NT2/D1 (cell line): ENCODE data around the gene LIPK.

Experiments used
- YY1 ChIP-seq: IDR thresholded peaks from 2 replicates; pipeline ENCODE4 v1.6.1; 2011; ENCODE audit not compliant: insufficient read length, insufficient read depth
- ZNF274 ChIP-seq: IDR thresholded peaks from 2 replicates; pipeline ENCODE4 v1.6.1; 2011; ENCODE audit warnings: mild to moderate bottlenecking, low read depth, low read length

- no peak for TF ChIP-seq ZNF274
- no peak for TF ChIP-seq YY1
Observed at GRCh38 chr10:88755753-88756152, 49.7 kb downstream of the LIPK start.
